ENCODE results near the gene EFEMP1. TPM values are rescaled to one million over a fixed set of nuclear protein-coding genes. Genes with fewer than 3 reads are reported as not detected.

The EFEMP1 gene
- total RNA-seq, 6 donors from 2014 or later = 65.0 to 293 (median 213) TPM

DNA sequence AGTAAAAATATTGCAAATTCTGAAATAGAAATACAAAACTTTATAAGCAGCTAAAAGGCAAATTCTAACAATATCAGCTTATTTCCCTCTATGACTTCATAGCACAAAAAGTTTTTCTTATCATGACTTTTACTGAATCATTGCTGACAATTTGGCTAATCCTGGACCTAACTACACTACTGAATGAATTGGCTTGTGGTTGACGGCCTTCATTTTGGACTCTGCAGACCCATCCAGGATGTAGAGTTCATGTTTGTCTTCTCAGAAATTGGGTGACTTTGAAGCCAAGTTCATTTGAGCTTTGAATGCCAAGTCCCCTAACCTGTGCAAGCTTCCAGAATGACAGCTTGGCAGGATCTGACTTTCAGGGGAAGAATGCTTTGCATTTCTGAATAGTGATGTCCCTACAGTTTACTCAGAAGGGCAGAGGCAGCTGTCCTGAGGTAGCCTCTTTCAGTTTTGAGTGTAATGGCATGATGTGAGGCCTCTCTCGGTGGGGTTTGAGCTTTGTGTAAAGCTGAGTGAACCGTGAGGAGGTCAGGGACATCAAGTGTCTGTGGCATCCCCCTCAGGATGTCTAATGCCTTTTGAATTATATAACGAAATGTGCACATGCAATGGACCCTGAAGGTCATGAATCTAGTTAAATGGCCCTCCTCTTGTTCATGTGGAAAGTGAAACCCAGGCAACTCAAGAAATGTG, 48.0 kb downstream of the EFEMP1 start:
- no peak overlapping the region for H3K27ac ChIP-seq
- no peak for TF ChIP-seq EP300 (IDR thresholded peaks at IDR 0.05)
- WGBS, 2 donors = 85 to 86% methylated on average over 4 of the region's 4 CpGs
- ATAC-seq (ENCODE audit: low FRiP score in 2 of 2) (no peak), DNase-seq (no peak)
- H3K4me1 ChIP-seq = no peaks in the 10 kb centered on the region
- no peaks in the 10 kb centered on the region for H3K9me3 ChIP-seq
- H3K4me3 ChIP-seq = no peak overlapping the region
- H3K36me3 ChIP-seq = peaks cover 0 to 27% (median 0%) of the 10 kb centered on the region in 4 donors
- no peaks in the 10 kb centered on the region for H3K27me3 ChIP-seq

DNA sequence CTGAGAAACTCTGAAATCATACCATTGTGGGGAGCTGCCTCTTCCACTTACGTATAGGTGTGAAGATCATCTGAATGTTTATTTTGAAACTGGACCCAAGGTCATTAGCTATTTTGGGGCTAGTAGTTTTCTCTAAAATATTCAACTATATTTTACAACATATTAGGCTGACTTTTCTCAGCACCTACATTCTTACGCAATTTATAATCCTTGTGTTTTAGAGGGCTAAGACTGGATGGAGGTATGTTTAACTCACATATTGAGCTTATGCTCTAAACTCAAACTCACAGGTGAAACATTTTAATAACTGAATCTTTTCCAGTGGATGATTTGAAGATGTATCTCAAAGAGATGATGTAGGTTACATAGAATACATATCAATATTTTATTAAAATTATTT, 49.2 kb downstream of the EFEMP1 start:
- Histone ChIP-seq H3K4me1 (no peaks in the 10 kb centered on the region), H3K4me3 (no peak overlapping the region), H3K27ac (no peak overlapping the region), H3K27me3 (no peaks in the 10 kb centered on the region), H3K9me3 (no peaks in the 10 kb centered on the region), H3K36me3 (peaks cover 0 to 27% (median 0%) of the 10 kb centered on the region in 4 donors)
- no peak for TF ChIP-seq POLR2AphosphoS5 (IDR thresholded peaks at IDR 0.05)
- TF ChIP-seq POLR2A (IDR thresholded peaks at IDR 0.05) = no peak
- TF ChIP-seq EP300 (IDR thresholded peaks at IDR 0.05) = no peak
- TF ChIP-seq, protein P1, sequence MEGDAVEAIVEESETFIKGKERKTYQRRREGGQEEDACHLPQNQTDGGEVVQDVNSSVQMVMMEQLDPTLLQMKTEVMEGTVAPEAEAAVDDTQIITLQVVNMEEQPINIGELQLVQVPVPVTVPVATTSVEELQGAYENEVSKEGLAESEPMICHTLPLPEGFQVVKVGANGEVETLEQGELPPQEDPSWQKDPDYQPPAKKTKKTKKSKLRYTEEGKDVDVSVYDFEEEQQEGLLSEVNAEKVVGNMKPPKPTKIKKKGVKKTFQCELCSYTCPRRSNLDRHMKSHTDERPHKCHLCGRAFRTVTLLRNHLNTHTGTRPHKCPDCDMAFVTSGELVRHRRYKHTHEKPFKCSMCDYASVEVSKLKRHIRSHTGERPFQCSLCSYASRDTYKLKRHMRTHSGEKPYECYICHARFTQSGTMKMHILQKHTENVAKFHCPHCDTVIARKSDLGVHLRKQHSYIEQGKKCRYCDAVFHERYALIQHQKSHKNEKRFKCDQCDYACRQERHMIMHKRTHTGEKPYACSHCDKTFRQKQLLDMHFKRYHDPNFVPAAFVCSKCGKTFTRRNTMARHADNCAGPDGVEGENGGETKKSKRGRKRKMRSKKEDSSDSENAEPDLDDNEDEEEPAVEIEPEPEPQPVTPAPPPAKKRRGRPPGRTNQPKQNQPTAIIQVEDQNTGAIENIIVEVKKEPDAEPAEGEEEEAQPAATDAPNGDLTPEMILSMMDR (IDR thresholded peaks at IDR 0.05) = no peak
- ATAC-seq (ENCODE audit: low FRiP score in 2 of 2) (no peak), DNase-seq (no peak)
- WGBS, 2 donors = 76 to 85% methylated on average over 2 of the region's 2 CpGs

DNA sequence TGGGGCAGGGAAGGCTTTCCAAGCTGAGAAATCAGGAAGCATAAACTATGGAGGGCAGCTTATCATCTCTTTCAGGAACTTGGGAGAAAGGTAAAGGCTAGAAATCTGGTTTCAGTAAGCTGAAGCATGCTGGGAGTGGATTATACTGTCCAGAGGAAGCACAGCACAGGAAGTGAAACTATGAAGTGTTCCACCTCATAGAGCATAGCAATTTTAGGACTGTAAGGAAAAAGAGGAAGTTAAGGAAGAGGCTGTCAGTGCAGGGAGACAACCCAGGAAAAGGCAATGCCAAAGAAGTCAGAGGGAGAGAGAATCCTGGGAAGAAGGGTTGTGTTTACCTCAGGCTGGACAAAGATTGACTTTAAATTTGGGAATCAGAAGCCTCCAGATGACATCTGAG, 51.9 kb downstream of the EFEMP1 start:
- H3K27ac ChIP-seq = no peak overlapping the region

DNA sequence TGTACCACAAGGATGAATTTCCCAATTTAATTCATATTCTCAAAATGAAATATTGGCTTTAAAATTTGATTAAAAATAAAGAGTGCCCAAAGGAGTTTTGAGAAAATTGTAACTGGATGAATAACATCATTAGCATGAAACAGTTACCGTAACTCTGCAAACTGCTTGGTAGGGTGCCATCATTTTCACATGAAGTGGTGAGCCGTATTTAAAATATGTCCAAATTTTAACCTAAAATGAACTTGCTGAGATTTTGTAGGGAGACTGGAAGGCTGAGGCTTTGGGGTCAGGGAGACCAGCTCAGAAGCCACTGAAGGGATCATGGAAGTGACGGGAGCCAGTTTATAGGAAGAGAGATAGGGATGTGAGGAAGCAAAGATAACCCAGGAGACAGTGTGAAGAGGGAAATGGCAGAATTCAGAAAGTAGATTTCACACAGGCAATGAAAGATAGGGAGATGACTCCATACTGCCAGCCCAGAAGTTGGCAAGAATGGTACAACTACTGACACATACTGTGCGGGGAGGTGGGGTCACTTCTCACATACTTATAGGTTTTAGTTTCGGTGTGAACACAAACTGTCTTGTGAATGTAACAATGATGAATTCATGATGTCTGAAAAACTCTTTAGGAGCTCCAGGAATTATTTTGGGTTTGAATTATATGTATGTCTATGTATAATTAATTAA, 53.8 kb downstream of the EFEMP1 start:
- Histone ChIP-seq H3K9me3 (no peaks in the 10 kb centered on the region), H3K4me3 (no peak overlapping the region), H3K4me1 (no peaks in the 10 kb centered on the region), H3K27me3 (no peaks in the 10 kb centered on the region), H3K36me3 (peaks cover 0 to 7% (median 0%) of the 10 kb centered on the region in 4 donors), H3K27ac (no peak overlapping the region)
- peak in 1 of 2 donors; percentile 51 for ATAC-seq (ENCODE audit: low FRiP score in 2 of 2)
- no peak for TF ChIP-seq POLR2AphosphoS5 (IDR thresholded peaks at IDR 0.05)
- TF ChIP-seq, protein P1 (IDR thresholded peaks at IDR 0.05) = no peak
- 86 to 88% methylated on average over 5 of the region's 5 CpGs for WGBS, 2 donors
- DNase-seq = no peak

More for the DNA sequence above, 51.9 kb downstream of the EFEMP1 start:
- TF ChIP-seq POLR2A (IDR thresholded peaks at IDR 0.05) = no peak
- TF ChIP-seq POLR2AphosphoS5 (IDR thresholded peaks at IDR 0.05) = no peak
- TF ChIP-seq, protein P1 (IDR thresholded peaks at IDR 0.05) = no peak
- TF ChIP-seq EP300 (IDR thresholded peaks at IDR 0.05) = no peak
- Histone ChIP-seq H3K36me3 (peaks cover 0 to 15% (median 0%) of the 10 kb centered on the region in 4 donors), H3K4me1 (no peaks in the 10 kb centered on the region), H3K9me3 (no peaks in the 10 kb centered on the region), H3K4me3 (no peak overlapping the region), H3K27me3 (no peaks in the 10 kb centered on the region)
- peak; percentile 51 to 83 for ATAC-seq (ENCODE audit: low FRiP score in 2 of 2)
- DNase-seq = no peak

DNA sequence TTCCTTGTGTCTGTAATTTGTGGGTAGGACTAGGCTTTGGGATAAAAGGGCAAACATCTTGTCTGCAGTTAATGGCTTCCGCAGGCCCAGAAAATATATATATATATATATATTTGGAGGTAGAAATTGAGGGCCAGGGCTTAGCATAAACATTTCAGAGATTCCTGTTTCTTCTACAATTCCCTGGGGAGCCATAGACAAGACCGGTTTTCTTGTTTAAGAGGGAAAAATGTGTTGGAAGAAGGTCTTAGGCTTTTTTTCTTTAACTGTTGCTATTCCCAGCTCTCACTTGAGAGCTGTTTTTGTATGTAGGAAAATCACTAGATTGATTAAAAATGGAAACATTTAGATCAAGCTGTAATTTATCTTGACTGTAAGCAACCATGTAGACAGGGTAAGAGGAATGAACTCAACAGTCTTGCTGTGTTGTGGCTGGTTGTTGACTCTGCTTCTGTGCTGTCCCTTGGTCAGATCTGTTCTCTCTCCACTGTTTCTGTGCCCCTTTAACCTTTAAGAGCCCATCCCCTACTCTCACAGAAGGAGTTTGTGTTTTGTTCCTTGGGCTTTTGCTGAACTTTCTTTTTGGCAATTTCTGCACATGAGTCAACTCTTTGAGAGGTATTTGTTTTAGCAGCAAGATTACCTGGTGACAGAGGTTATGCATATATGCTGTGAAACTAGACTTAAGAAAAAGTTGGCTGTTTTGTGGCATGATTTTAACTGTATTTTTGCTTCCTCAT, 58.3 kb downstream of the EFEMP1 start:
- 63 to 69% methylated on average over 2 of the region's 2 CpGs for WGBS, 2 donors
- Histone ChIP-seq H3K27ac (no peak overlapping the region), H3K4me1 (peaks cover 14 to 18% (median 15%) of the 10 kb centered on the region in 4 donors), H3K36me3 (peaks cover 0 to 3% (median 0%) of the 10 kb centered on the region in 4 donors), H3K27me3 (no peaks in the 10 kb centered on the region), H3K9me3 (no peaks in the 10 kb centered on the region), H3K4me3 (no peak overlapping the region)
- ATAC-seq (ENCODE audit: low FRiP score in 2 of 2) (no peak), DNase-seq (no peak)
- TF ChIP-seq POLR2A (IDR thresholded peaks at IDR 0.05) = no peak
- TF ChIP-seq, protein P1 (IDR thresholded peaks at IDR 0.05) = no peak
- TF ChIP-seq EP300 (IDR thresholded peaks at IDR 0.05) = no peak
- TF ChIP-seq POLR2AphosphoS5 (IDR thresholded peaks at IDR 0.05) = no peak

All from upper lobe of left lung (tissue), 6 donors.